Activated naive CD4-positive, alpha-beta T cell treated with anti-CD3 and anti-CD28 coated beads for 36 hours (primary cell): ENCODE results near the gene MKI67. TPM values are rescaled to one million over a fixed set of nuclear protein-coding genes. Genes with fewer than 3 reads are reported as not detected.

Experiments
- CTCF ChIA-PET: fragments of 350-600 bp; sonication (Branson Sonifier 250); formaldehyde crosslinking; loops from one replicate; lab custom pipeline; 2021; ENCODE audit warnings: antibody characterized with exemption; lab: Charles Lee
- DNase-seq: peaks from one replicate; pipeline ENCODE4 v3.0.0-alpha.2; 2020
- H3K27ac Mint-ChIP-seq: one replicate; pipeline ENCODE4 v1.8.0; 2021; ENCODE audit warnings: mild to moderate bottlenecking, mixed read lengths
- H3K27me3 Mint-ChIP-seq: one replicate; pipeline ENCODE4 v1.8.0; 2021; ENCODE audit warnings: low read depth, mixed read lengths
- H3K36me3 Mint-ChIP-seq: one replicate; pipeline ENCODE4 v1.8.0; 2021; ENCODE audit warnings: low read depth, mixed read lengths
- H3K4me1 Mint-ChIP-seq: one replicate; pipeline ENCODE4 v1.8.0; 2021; ENCODE audit warnings: low read depth, mixed read lengths
- H3K4me3 Mint-ChIP-seq: one replicate; pipeline ENCODE4 v1.8.0; 2021; ENCODE audit warnings: mild to moderate bottlenecking, moderate library complexity, mixed read lengths
- H3K9me3 Mint-ChIP-seq: one replicate; pipeline ENCODE4 v1.8.0; 2021; ENCODE audit warnings: mixed read lengths
- intact Hi-C: fragments of 100-400 bp; cut with micrococcal nuclease; formaldehyde crosslinking; loops from one replicate; pipeline ENCODE4 v1.15.1; 2023
- total RNA-seq, 2 experiments: library from RNA; stranded (reverse); gene quantifications; one replicate each; pipeline ENCODE4 v1.2.3, GENCODE V29; 2021

The MKI67 gene
- total RNA-seq, 2 experiments from 2014 or later, result 266 to 273 TPM

- intact Hi-C loops, result loop anchor here (1.0 kb wide), 5 partner anchors 21 to 353 kb away; partner anchors contain the start of gene PTPRE
- Mint-ChIP-seq H3K27me3 (no peaks in the 10 kb centered on the region), H3K4me3 (no peak overlapping the region), H3K9me3 (peaks cover 4% of the 10 kb centered on the region), H3K4me1 (peaks cover 41% of the 10 kb centered on the region), H3K27ac (no peak overlapping the region), H3K36me3 (peaks cover 49% of the 10 kb centered on the region)
- CTCF ChIA-PET, result interaction anchor here (0.5 to 16.7 kb wide), 33 partner anchors 9 to 390 kb away, joined by 3 to 281 read pairs (median 4); partner anchors contain the start of genes MKI67 and PTPRE
- DNase-seq, result no peak
Measured at GRCh38 chr10:128068398-128069285, 57.6 kb downstream of the MKI67 start.

GRCh38 chr10:128067691-128068397 is 58.4 kb downstream of the MKI67 start:
- H3K27ac Mint-ChIP-seq, result no peak overlapping the region
- intact Hi-C loops, result no loop called here
- H3K4me1 Mint-ChIP-seq, result peaks cover 49% of the 10 kb centered on the region
- DNase-seq, result no peak
- CTCF ChIA-PET, result interaction anchor here (1.2 to 16.7 kb wide), 4 partner anchors 20 to 89 kb away, joined by 4 to 281 read pairs (median 42); no protein-coding TSS in a partner anchor
- H3K27me3 Mint-ChIP-seq, result no peaks in the 10 kb centered on the region
- no peak overlapping the region for H3K4me3 Mint-ChIP-seq
- H3K36me3 Mint-ChIP-seq, result peaks cover 50% of the 10 kb centered on the region
- H3K9me3 Mint-ChIP-seq, result peaks cover 4% of the 10 kb centered on the region

- intact Hi-C loops, result no loop called here
- no peak for DNase-seq
- Mint-ChIP-seq H3K4me3 (no peak overlapping the region), H3K4me1 (peaks cover 58% of the 10 kb centered on the region), H3K36me3 (peaks cover 55% of the 10 kb centered on the region), H3K27me3 (no peaks in the 10 kb centered on the region), H3K9me3 (peaks cover 4% of the 10 kb centered on the region), H3K27ac (no peak overlapping the region)
- CTCF ChIA-PET, result interaction anchor here (6.6 to 16.7 kb wide), 2 partner anchors 19 to 32 kb away, joined by 48 to 281 read pairs; no protein-coding TSS in a partner anchor
Measured at GRCh38 chr10:128066870-128067382, 59.3 kb downstream of the MKI67 start.

- intact Hi-C loops, result no loop called here
- peaks cover 59% of the 10 kb centered on the region for H3K4me1 Mint-ChIP-seq
- no peaks in the 10 kb centered on the region for H3K27me3 Mint-ChIP-seq
- no peak for DNase-seq
- H3K9me3 Mint-ChIP-seq, result peaks cover 4% of the 10 kb centered on the region
- no peak overlapping the region for H3K4me3 Mint-ChIP-seq
- H3K27ac Mint-ChIP-seq, result no peak overlapping the region
- CTCF ChIA-PET, result interaction anchor here (1.1 to 16.7 kb wide), 5 partner anchors 11 to 159 kb away, joined by 4 to 281 read pairs (median 5); partner anchors contain the start of gene PTPRE
- H3K36me3 Mint-ChIP-seq, result peaks cover 54% of the 10 kb centered on the region
Measured at GRCh38 chr10:128065881-128066534, 60.2 kb downstream of the MKI67 start.

- Mint-ChIP-seq H3K36me3 (peaks cover 56% of the 10 kb centered on the region), H3K9me3 (peaks cover 4% of the 10 kb centered on the region), H3K4me3 (no peak overlapping the region), H3K27me3 (no peaks in the 10 kb centered on the region), H3K27ac (peak overlapping the region; percentile 93), H3K4me1 (peaks cover 59% of the 10 kb centered on the region)
- intact Hi-C loops, result loop anchor here (1.0 to 5.0 kb wide), 6 partner anchors 17 to 147 kb away; partner anchors contain the start of gene MKI67
- no peak for DNase-seq
- CTCF ChIA-PET, result interaction anchor here (1.1 to 16.7 kb wide), 7 partner anchors 11 to 158 kb away, joined by 3 to 281 read pairs (median 5); partner anchors contain the start of gene PTPRE
Measured at GRCh38 chr10:128064970-128065580, 61.1 kb downstream of the MKI67 start.

GRCh38 chr10:128064108-128064969 is 61.9 kb downstream of the MKI67 start:
- DNase-seq, result peak; percentile 89
- Mint-ChIP-seq H3K4me3 (peak overlapping the region; percentile 26), H3K36me3 (peaks cover 53% of the 10 kb centered on the region), H3K27ac (peak overlapping the region; percentile 93), H3K27me3 (no peaks in the 10 kb centered on the region), H3K9me3 (peaks cover 4% of the 10 kb centered on the region), H3K4me1 (peaks cover 58% of the 10 kb centered on the region)
- CTCF ChIA-PET, result interaction anchor here (0.7 to 16.7 kb wide), 10 partner anchors 12 to 158 kb away, joined by 3 to 281 read pairs (median 4); partner anchors contain the start of gene PTPRE
- intact Hi-C loops, result loop anchor here (1.0 to 5.0 kb wide), 6 partner anchors 16 to 148 kb away; partner anchors contain the start of gene MKI67

GRCh38 chr10:128063736-128064107 is 62.5 kb downstream of the MKI67 start:
- Mint-ChIP-seq H3K27me3 (no peaks in the 10 kb centered on the region), H3K4me1 (peaks cover 59% of the 10 kb centered on the region), H3K27ac (peak overlapping the region; percentile 93), H3K9me3 (peaks cover 4% of the 10 kb centered on the region), H3K36me3 (peaks cover 53% of the 10 kb centered on the region), H3K4me3 (peak overlapping the region; percentile 62)
- peak; percentile 53 for DNase-seq
- CTCF ChIA-PET, result interaction anchor here (0.7 to 16.7 kb wide), 8 partner anchors 12 to 123 kb away, joined by 3 to 281 read pairs (median 4); no protein-coding TSS in a partner anchor
- intact Hi-C loops, result loop anchor here (1.0 to 5.0 kb wide), 6 partner anchors 15 to 149 kb away; partner anchors contain the start of gene MKI67

GRCh38 chr10:128062881-128063563 is 63.2 kb downstream of the MKI67 start:
- Mint-ChIP-seq H3K4me1 (peaks cover 65% of the 10 kb centered on the region), H3K27me3 (no peaks in the 10 kb centered on the region), H3K36me3 (peaks cover 58% of the 10 kb centered on the region), H3K4me3 (peak overlapping the region; percentile 62), H3K9me3 (peaks cover 4% of the 10 kb centered on the region), H3K27ac (peak overlapping the region; percentile 93)
- CTCF ChIA-PET, result interaction anchor here (0.7 to 16.7 kb wide), 7 partner anchors 11 to 124 kb away, joined by 3 to 281 read pairs (median 4); no protein-coding TSS in a partner anchor
- intact Hi-C loops, result loop anchor here (5.0 kb wide), 1 partner anchor 149 kb away; no protein-coding TSS in a partner anchor
- DNase-seq, result peak; percentile 78

- H3K27me3 Mint-ChIP-seq, result no peaks in the 10 kb centered on the region
- intact Hi-C loops, result loop anchor here (5.0 kb wide), 1 partner anchor 150 kb away; no protein-coding TSS in a partner anchor
- peaks cover 64% of the 10 kb centered on the region for H3K4me1 Mint-ChIP-seq
- CTCF ChIA-PET, result interaction anchor here (0.8 to 16.7 kb wide), 6 partner anchors 11 to 149 kb away, joined by 3 to 281 read pairs (median 8); no protein-coding TSS in a partner anchor
- DNase-seq, result no peak
- H3K4me3 Mint-ChIP-seq, result peak overlapping the region; percentile 62
- H3K9me3 Mint-ChIP-seq, result peaks cover 4% of the 10 kb centered on the region
- peak overlapping the region; percentile 93 for H3K27ac Mint-ChIP-seq
- peaks cover 56% of the 10 kb centered on the region for H3K36me3 Mint-ChIP-seq
Measured at GRCh38 chr10:128062331-128062880, 63.8 kb downstream of the MKI67 start.
